OCI-LY1 (cell line): Measurements from ENCODE around the gene YY1AP1.
"Not testable (repeated sequence)": the region's sequence is repeated elsewhere in the genome, so short reads cannot be mapped to it uniquely, and the experiment has no call there.

Experiments used
- H2AFZ ChIP-seq: fragments of 200-600 bp; sonication (generic), shearing (Covaris generic); 2 replicates; pipeline ENCODE4 v1.6.0; 2014; ENCODE audit warnings: antibody characterized with exemption, mild to moderate bottlenecking, low read length
- H3F3A ChIP-seq: fragments of 200-600 bp; sonication (generic), shearing (Covaris generic); 2 replicates; pipeline ENCODE4 v1.6.0; 2014; ENCODE audit warnings: mild to moderate bottlenecking, antibody characterized with exemption, low read length, moderate library complexity; ENCODE audit not compliant: insufficient read depth
- H3K27ac ChIP-seq: fragments of 200-600 bp; sonication (generic); 2 replicates; pipeline ENCODE4 v1.5.1; 2014; ENCODE audit warnings: low read length, mixed run types, mild to moderate bottlenecking, low read depth; ENCODE audit not compliant: poor library complexity, severe bottlenecking
- H3K27me3 ChIP-seq: fragments of 200-600 bp; sonication (generic); 2 replicates; pipeline ENCODE4 v1.6.0; 2014; ENCODE audit warnings: antibody characterized with exemption, mild to moderate bottlenecking, low read length, moderate library complexity; ENCODE audit not compliant: insufficient read depth
- H3K36me3 ChIP-seq: fragments of 200-600 bp; sonication (generic); 2 replicates; pipeline ENCODE4 v1.6.1; 2014; ENCODE audit warnings: mild to moderate bottlenecking, antibody characterized with exemption, low read length, moderate library complexity, mixed read lengths; ENCODE audit not compliant: insufficient read depth
- H3K4me1 ChIP-seq: fragments of 200-600 bp; sonication (generic); 2 replicates; pipeline ENCODE4 v1.5.1; 2014; ENCODE audit warnings: mild to moderate bottlenecking, low read length, moderate library complexity; ENCODE audit not compliant: insufficient read depth, severe bottlenecking
- H3K4me2 ChIP-seq: fragments of 200-600 bp; sonication (generic), shearing (Covaris generic); 2 replicates; pipeline ENCODE4 v1.6.1; 2014; ENCODE audit warnings: low read length
- H3K4me3 ChIP-seq: fragments of 200-600 bp; sonication (generic); 2 replicates; pipeline ENCODE4 v1.5.1; 2014; ENCODE audit warnings: low read length, low read depth, mild to moderate bottlenecking, mixed read lengths; ENCODE audit not compliant: poor library complexity, severe bottlenecking
- H3K79me2 ChIP-seq: fragments of 200-600 bp; shearing (Covaris generic); 2 replicates; pipeline ENCODE4 v1.6.1; 2016; ENCODE audit warnings: mixed run types, low read length, mixed read lengths; ENCODE audit not compliant: insufficient read depth
- H3K9ac ChIP-seq: fragments of 200-600 bp; sonication (generic), shearing (Covaris generic); 2 replicates; pipeline ENCODE4 v1.6.1; 2014; ENCODE audit warnings: mild to moderate bottlenecking, low read length, mixed read lengths
- H3K9me2 ChIP-seq: fragments of 200-600 bp; sonication (generic), shearing (Covaris generic); 2 replicates; pipeline ENCODE4 v1.6.1; 2014; ENCODE audit warnings: low read depth, mild to moderate bottlenecking, low read length, mixed read lengths
- H3K9me3 ChIP-seq: fragments of 200-600 bp; shearing (Covaris generic); 2 replicates; pipeline ENCODE4 v1.6.1; 2014; ENCODE audit warnings: low read length, mixed read lengths
- H4K20me1 ChIP-seq: fragments of 200-600 bp; sonication (generic), shearing (Covaris generic); 2 replicates; pipeline ENCODE4 v1.6.0; 2016; ENCODE audit warnings: mild to moderate bottlenecking, low read length; ENCODE audit not compliant: insufficient read depth
- CTCF ChIP-seq: fragments of 200-600 bp; sonication (generic), shearing (Covaris generic); IDR thresholded peaks from 2 replicates; pipeline ENCODE4 v1.5.1; 2017; ENCODE audit warnings: mild to moderate bottlenecking, antibody characterized with exemption, low read length, moderate library complexity, mixed read lengths
- EZH2 ChIP-seq: fragments of 200-600 bp; sonication (generic), shearing (Covaris generic); IDR thresholded peaks from 2 replicates; pipeline ENCODE4 v1.8.0; 2017; ENCODE audit warnings: borderline replicate concordance, mixed run types, mild to moderate bottlenecking, antibody characterized with exemption, low read length, moderate library complexity, mixed read lengths

YY1AP1 gene

GRCh38 chr1:155671750-155672149, 16.8 kb downstream of the YY1AP1 start:
- H3K9me3 ChIP-seq = no peaks in the 10 kb centered on the region
- no peak overlapping the region for H3K9ac ChIP-seq
- no peaks in the 10 kb centered on the region for H3K27me3 ChIP-seq
- H3K36me3 ChIP-seq = peaks cover 89% of the 10 kb centered on the region
- H2AFZ ChIP-seq = no peak overlapping the region
- no peaks in the 10 kb centered on the region for H3F3A ChIP-seq
- no peaks in the 10 kb centered on the region for H3K4me1 ChIP-seq
- no peak overlapping the region for H3K4me2 ChIP-seq
- H3K9me2 ChIP-seq = no peaks in the 10 kb centered on the region
- H3K27ac ChIP-seq = no peak overlapping the region
- no peaks in the 10 kb centered on the region for H3K79me2 ChIP-seq
- H4K20me1 ChIP-seq = no peaks in the 10 kb centered on the region
- TF ChIP-seq EZH2 (no peak), CTCF (no peak)
- H3K4me3 ChIP-seq = no peak overlapping the region

DNA sequence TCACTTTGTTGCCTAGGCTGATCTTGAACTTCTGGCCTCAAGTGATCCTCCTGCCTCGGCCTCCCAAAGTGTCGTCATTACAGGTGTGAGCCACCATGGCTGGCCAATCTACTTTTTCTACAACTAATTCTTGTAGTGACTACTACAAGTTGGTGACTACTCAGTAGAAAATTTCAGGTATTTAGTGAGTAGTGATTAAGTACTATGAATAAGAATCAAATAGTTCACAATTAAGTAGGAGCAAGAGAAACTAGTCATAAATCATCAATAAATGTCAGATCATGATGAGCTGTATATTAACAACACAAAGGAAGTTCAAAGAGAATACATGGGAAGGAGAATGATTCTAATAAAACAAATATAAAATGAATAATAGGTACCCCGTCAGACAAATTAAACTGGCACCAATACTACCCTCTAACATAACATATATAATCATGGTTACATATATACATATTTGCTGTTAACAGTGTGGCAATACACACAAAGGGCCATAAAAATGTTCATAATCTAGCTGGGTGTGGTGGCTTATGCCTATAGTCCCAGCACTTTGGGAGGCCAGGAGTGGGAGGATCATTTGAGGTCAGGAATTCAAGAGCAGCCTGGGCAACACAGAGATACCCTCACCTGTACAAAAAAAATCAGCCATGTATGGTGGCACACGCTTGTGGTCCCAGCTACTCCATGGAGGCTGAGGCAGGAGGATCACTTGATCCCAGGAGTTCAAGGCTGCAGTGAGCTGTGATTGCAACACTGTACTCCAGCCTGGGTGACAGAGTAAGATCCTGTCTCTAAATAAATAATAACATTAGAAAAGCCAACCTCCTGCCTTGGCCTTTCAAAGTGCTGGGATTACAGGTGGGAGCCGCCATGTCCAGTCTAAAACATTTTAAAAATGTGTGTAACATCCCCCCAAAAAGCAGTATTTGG, 19.1 kb downstream of the YY1AP1 start:
- Histone ChIP-seq H3K27me3 (no peaks in the 10 kb centered on the region), H3K36me3 (peaks cover 86% of the 10 kb centered on the region), H3K9ac (no peak overlapping the region), H3K4me3 (no peak overlapping the region), H3K27ac (no peak overlapping the region), H3K9me2 (no peaks in the 10 kb centered on the region), H3K4me2 (no peak overlapping the region), H4K20me1 (no peaks in the 10 kb centered on the region), H3K79me2 (no peaks in the 10 kb centered on the region), H3F3A (no peaks in the 10 kb centered on the region), H3K4me1 (no peaks in the 10 kb centered on the region), H3K9me3 (no peaks in the 10 kb centered on the region), H2AFZ (no peak overlapping the region)
- TF ChIP-seq CTCF (no peak), EZH2 (no peak)

DNA sequence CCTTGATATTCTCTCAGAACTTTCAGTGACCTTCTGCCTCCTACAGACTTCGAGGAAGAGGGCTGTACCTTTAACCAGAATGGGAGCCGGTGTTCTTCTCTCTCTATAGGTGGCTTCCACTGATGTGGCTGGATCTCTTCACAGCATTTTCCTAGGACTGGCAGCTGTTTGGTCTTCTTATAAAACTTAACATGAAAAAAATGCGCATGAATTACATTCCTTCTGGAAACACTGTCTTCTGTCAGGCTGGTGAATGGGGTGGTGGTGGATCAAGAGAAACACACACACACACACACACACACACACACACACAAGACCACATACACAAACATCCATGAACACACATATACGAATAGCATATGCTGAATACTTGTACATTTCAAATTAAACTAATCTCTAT, 27.3 kb downstream of the YY1AP1 start:
- H2AFZ ChIP-seq, H3K4me1 ChIP-seq, H4K20me1 ChIP-seq, H3K27ac ChIP-seq, H3K9me3 ChIP-seq, H3K9ac ChIP-seq, H3K4me2 ChIP-seq, H3K9me2 ChIP-seq, H3K27me3 ChIP-seq, H3K4me3 ChIP-seq, H3K79me2 ChIP-seq, H3F3A ChIP-seq: not testable (repeated sequence)
- peaks cover 80% of the 10 kb centered on the region for H3K36me3 ChIP-seq

- peaks cover 49% of the 10 kb centered on the region for H3K36me3 ChIP-seq
- H3K27ac ChIP-seq = no peak overlapping the region
These were observed 31.1 kb downstream of the YY1AP1 start for GRCh38 chr1:155657463-155657862.

More at GRCh38 chr1:155657463-155657862, 31.1 kb downstream of the YY1AP1 start:
- H3K9ac ChIP-seq = no peak overlapping the region
- no peaks in the 10 kb centered on the region for H3K79me2 ChIP-seq
- no peaks in the 10 kb centered on the region for H3K9me3 ChIP-seq
- no peaks in the 10 kb centered on the region for H3K4me1 ChIP-seq
- no peak overlapping the region for H3K4me2 ChIP-seq
- H4K20me1 ChIP-seq = no peaks in the 10 kb centered on the region
- no peaks in the 10 kb centered on the region for H3K9me2 ChIP-seq
- H3F3A ChIP-seq = no peaks in the 10 kb centered on the region
- no peaks in the 10 kb centered on the region for H3K27me3 ChIP-seq
- TF ChIP-seq CTCF (no peak), EZH2 (no peak)
- H2AFZ ChIP-seq = no peak overlapping the region
- H3K4me3 ChIP-seq = no peak overlapping the region
